Neural progenitor cell (in vitro differentiated cells): Measurements from ENCODE around the gene NOX3. TPM values are rescaled to one million over a fixed set of nuclear protein-coding genes. Genes with fewer than 3 reads are reported as not detected.
A peak's percentile ranks its signal among the peaks of the same experiment; 100 is the strongest.

Source experiments
- DNase-seq: peaks from one replicate; pipeline ENCODE4 v3.0.0-alpha.2; 2016; ENCODE audit warnings: low spot score
- H2AFZ ChIP-seq: fragments of 200-600 bp; sonication (generic); replicated peaks from 2 replicates; pipeline ENCODE4 v1.6.1; 2016; ENCODE audit warnings: antibody characterized with exemption
- H3F3A ChIP-seq: fragments of 200-600 bp; sonication (generic); 2 replicates; pipeline ENCODE4 v1.6.1; 2016; ENCODE audit warnings: antibody characterized with exemption, low read depth
- H3K27ac ChIP-seq: fragments of 200-600 bp; sonication (generic); 2 replicates; pipeline ENCODE4 v1.5.1; 2016; ENCODE audit warnings: mild to moderate bottlenecking
- H3K27me3 ChIP-seq: fragments of 200-600 bp; sonication (generic); 2 replicates; pipeline ENCODE4 v1.6.1; 2016; ENCODE audit warnings: mild to moderate bottlenecking, moderate library complexity
- H3K36me3 ChIP-seq: fragments of 200-600 bp; sonication (generic); 2 replicates; pipeline ENCODE4 v1.5.1; 2016
- H3K4me1 ChIP-seq: fragments of 200-600 bp; sonication (generic); 2 replicates; pipeline ENCODE4 v1.6.1; 2016; ENCODE audit warnings: mixed run types
- H3K4me2 ChIP-seq: fragments of 200-600 bp; sonication (generic); 2 replicates; pipeline ENCODE4 v1.6.1; 2016
- H3K4me3 ChIP-seq: fragments of 200-600 bp; sonication (generic); 2 replicates; pipeline ENCODE4 v1.5.1; 2016
- H3K79me2 ChIP-seq: fragments of 200-600 bp; sonication (generic); 2 replicates; pipeline ENCODE4 v1.6.1; 2016; ENCODE audit warnings: low read depth
- H3K9ac ChIP-seq: fragments of 200-600 bp; sonication (generic); 2 replicates; pipeline ENCODE4 v1.6.1; 2016
- H3K9me3 ChIP-seq: fragments of 200-600 bp; sonication (generic); 2 replicates; pipeline ENCODE4 v1.5.1; 2016; ENCODE audit warnings: low read depth
- H4K20me1 ChIP-seq: fragments of 200-600 bp; sonication (generic); 2 replicates; pipeline ENCODE4 v1.6.1; 2016; ENCODE audit warnings: low read depth
- H3K27ac Mint-ChIP-seq: 3 replicates; pipeline ENCODE4 v1.8.0; 2021; ENCODE audit warnings: mixed read lengths
- H3K27me3 Mint-ChIP-seq: 2 replicates; pipeline ENCODE4 v1.8.0; 2022; ENCODE audit warnings: low read depth, mild to moderate bottlenecking, inconsistent platforms, moderate library complexity, mixed read lengths; ENCODE audit not compliant: insufficient read depth
- H3K36me3 Mint-ChIP-seq: 3 replicates; pipeline ENCODE4 v1.8.0; 2021; ENCODE audit warnings: mixed read lengths
- H3K4me1 Mint-ChIP-seq: 3 replicates; pipeline ENCODE4 v1.8.0; 2021; ENCODE audit warnings: mixed read lengths
- H3K4me3 Mint-ChIP-seq: 3 replicates; pipeline ENCODE4 v1.8.0; 2021; ENCODE audit warnings: mild to moderate bottlenecking, moderate library complexity, mixed read lengths
- H3K9me3 Mint-ChIP-seq: 3 replicates; pipeline ENCODE4 v1.8.0; 2020; ENCODE audit warnings: mixed read lengths
- CTCF ChIP-seq: fragments of 200-600 bp; sonication (generic); IDR thresholded peaks from 2 replicates; pipeline ENCODE4 v1.5.1; 2017; ENCODE audit warnings: antibody characterized with exemption, mild to moderate bottlenecking
- EZH2 ChIP-seq: fragments of 200-600 bp; sonication (generic); IDR thresholded peaks from 2 replicates; pipeline ENCODE4 v1.6.1; 2017; ENCODE audit warnings: antibody characterized with exemption, mild to moderate bottlenecking, moderate library complexity
- EZH2phosphoT487 ChIP-seq: fragments of 200-600 bp; sonication (generic); IDR thresholded peaks from 2 replicates; pipeline ENCODE4 v1.6.1; 2017; ENCODE audit warnings: antibody characterized with exemption
- total RNA-seq: library from RNA; depleted of rRNA; stranded (reverse); fragments of >200 nt; gene quantifications from 2 replicates; pipeline ENCODE4 v1.2.3, GENCODE V29; 2015; ENCODE audit warnings: low replicate concordance

NOX3 gene
- total RNA-seq, 1 donor from 2014 or later, result not detected

GRCh38 chr6:155375801-155376200 is 79.8 kb downstream of the NOX3 start:
- Histone ChIP-seq H3K4me2 (no peak overlapping the region), H3K79me2 (no peaks in the 10 kb centered on the region), H3K9ac (no peak overlapping the region), H3K9me3 (no peaks in the 10 kb centered on the region), H3K36me3 (no peaks in the 10 kb centered on the region), H3K27me3 (no peaks in the 10 kb centered on the region), H3K27ac (no peak overlapping the region), H4K20me1 (no peaks in the 10 kb centered on the region), H3F3A (no peaks in the 10 kb centered on the region), H3K4me3 (no peak overlapping the region), H2AFZ (no peak overlapping the region), H3K4me1 (no peaks in the 10 kb centered on the region)
- Mint-ChIP-seq H3K36me3 (no peaks in the 10 kb centered on the region), H3K27ac (no peak overlapping the region), H3K9me3 (no peaks in the 10 kb centered on the region), H3K4me3 (no peak overlapping the region), H3K4me1 (no peaks in the 10 kb centered on the region), H3K27me3 (no peaks in the 10 kb centered on the region)
- DNase-seq, result no peak
- TF ChIP-seq CTCF, result no peak
- TF ChIP-seq EZH2, result no peak
- no peak for TF ChIP-seq EZH2phosphoT487

- Histone ChIP-seq H3K9ac (no peak overlapping the region), H2AFZ (no peak overlapping the region), H3K36me3 (no peaks in the 10 kb centered on the region), H3K9me3 (no peaks in the 10 kb centered on the region), H3K79me2 (no peaks in the 10 kb centered on the region), H3K4me3 (no peak overlapping the region), H3F3A (no peaks in the 10 kb centered on the region), H4K20me1 (no peaks in the 10 kb centered on the region), H3K27me3 (no peaks in the 10 kb centered on the region), H3K4me1 (no peaks in the 10 kb centered on the region), H3K27ac (no peak overlapping the region), H3K4me2 (no peak overlapping the region)
- no peak for DNase-seq
- TF ChIP-seq CTCF (no peak), EZH2 (no peak), EZH2phosphoT487 (no peak)
- Mint-ChIP-seq H3K27ac (no peak overlapping the region), H3K36me3 (no peaks in the 10 kb centered on the region), H3K27me3 (no peaks in the 10 kb centered on the region), H3K4me3 (no peak overlapping the region), H3K4me1 (no peaks in the 10 kb centered on the region), H3K9me3 (no peaks in the 10 kb centered on the region)
These were observed 81.0 kb downstream of the NOX3 start for GRCh38 chr6:155374681-155375080.

GRCh38 chr6:155373276-155373675 is 82.4 kb downstream of the NOX3 start:
- Histone ChIP-seq H3K36me3 (no peaks in the 10 kb centered on the region), H4K20me1 (no peaks in the 10 kb centered on the region), H3K79me2 (no peaks in the 10 kb centered on the region), H3K27ac (no peak overlapping the region), H2AFZ (no peak overlapping the region), H3K27me3 (no peaks in the 10 kb centered on the region), H3K4me2 (no peak overlapping the region), H3K4me1 (no peaks in the 10 kb centered on the region), H3K4me3 (no peak overlapping the region), H3F3A (no peaks in the 10 kb centered on the region), H3K9me3 (no peaks in the 10 kb centered on the region), H3K9ac (no peak overlapping the region)
- TF ChIP-seq CTCF, result no peak
- no peak for TF ChIP-seq EZH2phosphoT487
- no peak for TF ChIP-seq EZH2
- Mint-ChIP-seq H3K27ac (no peak overlapping the region), H3K27me3 (no peaks in the 10 kb centered on the region), H3K36me3 (no peaks in the 10 kb centered on the region), H3K9me3 (no peaks in the 10 kb centered on the region), H3K4me3 (no peak overlapping the region), H3K4me1 (no peaks in the 10 kb centered on the region)
- no peak for DNase-seq

GRCh38 chr6:155372256-155372655 is 83.4 kb downstream of the NOX3 start:
- no peaks in the 10 kb centered on the region for H3K79me2 ChIP-seq
- H3K27ac ChIP-seq, result no peak overlapping the region
- H3K36me3 ChIP-seq, result no peaks in the 10 kb centered on the region
- Mint-ChIP-seq H3K27ac (peak overlapping the region; percentile 27), H3K4me1 (no peaks in the 10 kb centered on the region), H3K27me3 (no peaks in the 10 kb centered on the region), H3K36me3 (no peaks in the 10 kb centered on the region), H3K4me3 (no peak overlapping the region), H3K9me3 (no peaks in the 10 kb centered on the region)
- no peaks in the 10 kb centered on the region for H3K9me3 ChIP-seq
- H4K20me1 ChIP-seq, result no peaks in the 10 kb centered on the region
- H3K9ac ChIP-seq, result no peak overlapping the region
- H3K27me3 ChIP-seq, result no peaks in the 10 kb centered on the region
- no peak for TF ChIP-seq EZH2
- no peak for TF ChIP-seq EZH2phosphoT487
- no peak for TF ChIP-seq CTCF
- H3K4me2 ChIP-seq, result no peak overlapping the region
- H3K4me3 ChIP-seq, result no peak overlapping the region
- no peaks in the 10 kb centered on the region for H3K4me1 ChIP-seq
- DNase-seq, result no peak
- no peak overlapping the region for H2AFZ ChIP-seq
- no peaks in the 10 kb centered on the region for H3F3A ChIP-seq
